Motor neuron (in vitro differentiated cells): ENCODE measurements around the gene NUDT8. TPM values are rescaled to one million over a fixed set of nuclear protein-coding genes. Genes with fewer than 3 reads are reported as not detected.
A peak's percentile ranks its signal among the peaks of the same experiment; 100 is the strongest.

ENCODE experiments used
- ATAC-seq, 8 experiments: fragments of 200-7000 bp; cut with Tn5 transposase; replicated peaks in 6 of 8; 2 replicates each; pipeline ENCODE4 v1.8.0; 2021; ENCODE audit warnings: mild to moderate bottlenecking in 8 of 8, moderate library complexity in 8 of 8
- H3K27ac ChIP-seq, 2 donors: fragments of 250-450 bp; sonication (Bioruptor Pico); 2 replicates each; pipeline ENCODE4 v1.9.0; 2021; ENCODE audit warnings: antibody characterized with exemption in 2 of 2, mild to moderate bottlenecking in 2 of 2, moderate library complexity in 1 of 2
- H3K4me1 ChIP-seq, 2 donors: fragments of 250-450 bp; sonication (Bioruptor Pico); replicated peaks in 1 of 2; 2 replicates each; pipeline ENCODE4 v1.6.1; 2021; ENCODE audit warnings: antibody characterized with exemption in 2 of 2, mild to moderate bottlenecking in 2 of 2, moderate library complexity in 1 of 2
- H3K4me3 ChIP-seq, 5 donors: fragments of 250-450 bp; sonication (Bioruptor Pico); 2 replicates each; pipeline ENCODE4 v1.9.0; 2021; ENCODE audit warnings: antibody characterized with exemption in 5 of 5, mild to moderate bottlenecking in 5 of 5, moderate library complexity in 4 of 5
- WGBS, 10 experiments: fragments of 450-650 bp; shearing (Covaris generic); methylation state at CpG; one replicate each; pipeline ENCODE4 v1.0.0; 2022; 5-methylcytosine and 5-hydroxymethylcytosine counted together
- in situ Hi-C, 9 experiments: fragments of 400-800 bp; cut with MboI; loops; one replicate each; pipeline ENCODE4 v1.15.0; 2021; ENCODE audit warnings: low sequenced_read_pairs in 9 of 9, low pct_unique_long_range_greater_than_20kb in 2 of 9; ENCODE audit not compliant: unreplicated experiment in 9 of 9
- total RNA-seq, 8 experiments: library from RNA; unstranded; fragments of 300-600 nt; gene quantifications; 2 replicates each; pipeline versions ENCODE4 v1.2.3 to v1.2.4, GENCODE V29; 2022

The NUDT8 gene
- total RNA-seq, result 10 to 100 TPM in 1 of 8 experiments, 1 to 10 TPM in 7; 3.3 to 13.3 (median 5.1) TPM

- Histone ChIP-seq H3K4me3 (peak within 1 kb of the TSS; percentile 51 to 80 (median 59)), H3K27ac (peak within 1 kb of the TSS; percentile 81 to 87), H3K4me1 (peaks cover 14 to 22% of the 10 kb centered on the region in 2 donors)
- WGBS, 10 experiments, result no CpG with 5 or more reads among the region's 102 CpGs
- in situ Hi-C loops, result loop anchor here in 1 of 9 experiments (25.0 kb wide), 1 partner anchor 158 kb away; no protein-coding TSS in a partner anchor
- peak; percentile 61 to 75 (median 71) for ATAC-seq
These were observed at the start of gene NUDT8 for GRCh38 chr11:67629386-67630227. NUDT8 (minus strand) TSS chr11:67629937; CDS start chr11:67629911, 26 bp downstream.

- ATAC-seq, result peak in 1 of 8 experiments; percentile 28
- Histone ChIP-seq H3K4me1 (no peaks in the 10 kb centered on the region), H3K4me3 (no peak overlapping the region), H3K27ac (no peak overlapping the region)
- WGBS, 10 experiments, result 40 to 96% (median 68%) methylated on average over 1 to 9 of the region's 12 CpGs; no CpG with 5 or more reads in 3 of the 10 experiments
- in situ Hi-C loops, result loop anchor here in 1 of 9 experiments (25.0 kb wide), 1 partner anchor 112 kb away; no protein-coding TSS in a partner anchor
These were observed 45.5 kb upstream of the NUDT8 start for GRCh38 chr11:67675058-67675747.

- in situ Hi-C loops, result no loop called here
- ATAC-seq, result peak in 3 of 8 experiments; percentile 46 to 89 (median 50)
- WGBS, 10 experiments, result 0 to 90% methylated on average over 1 to 2 of the region's 8 CpGs; no CpG with 5 or more reads in 8 of the 10 experiments
These were observed 44.7 kb upstream of the NUDT8 start, which contains the start of gene ALDH3B2 for GRCh38 chr11:67674442-67674871. ALDH3B2 (minus strand) TSS chr11:67674623; CDS start chr11:67666935, 7,688 bp downstream.

DNA sequence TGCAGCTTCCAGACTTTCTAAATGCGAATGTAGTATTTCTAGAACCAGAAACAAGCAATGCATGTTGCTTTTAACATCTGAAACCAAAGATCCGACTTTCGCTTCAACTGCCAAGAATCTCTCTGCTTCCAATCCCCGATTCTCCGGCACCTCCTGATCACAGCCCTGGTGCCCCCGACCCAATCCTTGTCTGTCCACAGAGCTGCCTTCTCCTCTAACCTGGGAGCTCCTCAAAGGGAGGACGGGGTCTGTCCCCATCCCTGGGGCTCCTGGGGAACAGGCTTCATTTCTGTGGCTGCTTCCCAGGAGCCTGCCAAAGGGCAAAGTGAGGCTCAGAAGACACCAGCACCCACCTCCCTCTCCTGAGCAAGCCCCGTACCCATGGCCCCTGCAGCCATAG is 44.2 kb upstream of the NUDT8 start:
- no peak overlapping the region for H3K4me3 ChIP-seq
- ATAC-seq, result no peak
- H3K27ac ChIP-seq, result no peak overlapping the region
- H3K4me1 ChIP-seq, result no peaks in the 10 kb centered on the region
- WGBS, 10 experiments, result 0 to 100% (median 60%) methylated on average over 1 to 7 of the region's 8 CpGs; no CpG with 5 or more reads in 3 of the 10 experiments
- in situ Hi-C loops, result no loop called here

More at GRCh38 chr11:67674442-67674871, 44.7 kb upstream of the NUDT8 start, which contains the start of gene ALDH3B2:
- no peak within 1 kb of the TSS for H3K4me3 ChIP-seq
- H3K4me1 ChIP-seq, result no peaks in the 10 kb centered on the region
- no peak within 1 kb of the TSS for H3K27ac ChIP-seq

DNA sequence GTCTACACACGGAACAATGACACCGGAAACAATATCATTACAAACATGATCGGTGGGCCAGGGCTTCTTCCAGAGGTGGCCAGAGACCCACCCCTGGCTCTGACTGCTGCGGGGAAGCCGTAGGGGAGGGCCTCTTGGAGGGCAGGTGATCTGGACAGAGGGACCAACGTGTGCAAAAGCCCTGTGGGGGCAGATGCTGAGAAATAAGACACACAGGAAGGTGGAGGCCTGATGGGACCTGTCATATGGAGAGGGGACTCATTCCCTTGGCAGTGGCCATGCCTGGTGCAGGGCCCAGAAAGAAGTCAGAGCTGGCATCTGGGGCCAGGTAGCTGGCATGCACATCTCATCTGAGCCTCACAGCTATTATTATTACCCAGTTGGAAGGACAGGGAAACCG is 43.6 kb upstream of the NUDT8 start:
- 69 to 90% (median 80%) methylated on average over 2 to 3 of the region's 7 CpGs; no CpG with 5 or more reads in 7 of the 10 experiments for WGBS, 10 experiments
- no peaks in the 10 kb centered on the region for H3K4me1 ChIP-seq
- no peak for ATAC-seq
- no peak overlapping the region for H3K27ac ChIP-seq
- in situ Hi-C loops, result no loop called here
- H3K4me3 ChIP-seq, result no peak overlapping the region

DNA sequence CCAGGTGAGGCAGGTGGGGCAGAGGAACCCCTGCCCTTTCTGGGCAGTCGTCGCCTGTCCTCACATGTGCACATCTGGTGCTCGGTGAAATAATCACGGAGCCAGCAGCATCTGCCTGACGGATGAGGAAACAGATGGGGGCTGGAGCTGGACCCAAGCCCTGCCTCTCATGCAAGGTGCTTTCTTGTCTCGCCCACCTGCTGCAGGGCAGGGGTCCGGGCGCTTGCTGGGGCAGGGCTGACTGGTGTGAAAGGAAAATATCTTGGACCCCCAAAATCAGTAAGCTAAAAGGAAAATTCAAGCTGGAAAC is 41.4 kb upstream of the NUDT8 start:
- 80 to 86% methylated on average over 1 to 5 of the region's 8 CpGs; no CpG with 5 or more reads in 8 of the 10 experiments for WGBS, 10 experiments
- H3K27ac ChIP-seq, result no peak overlapping the region
- H3K4me1 ChIP-seq, result no peaks in the 10 kb centered on the region
- no peak for ATAC-seq
- in situ Hi-C loops, result no loop called here
- H3K4me3 ChIP-seq, result no peak overlapping the region

- in situ Hi-C loops, result no loop called here
- H3K4me3 ChIP-seq, result no peak overlapping the region
- ATAC-seq, result peak in 2 of 8 experiments; percentile 25 to 34
- no peaks in the 10 kb centered on the region for H3K4me1 ChIP-seq
- no peak overlapping the region for H3K27ac ChIP-seq
- WGBS, 10 experiments, result 83 to 100% (median 91%) methylated on average over 1 to 12 of the region's 23 CpGs; no CpG with 5 or more reads in 7 of the 10 experiments
These were observed 40.8 kb upstream of the NUDT8 start for GRCh38 chr11:67670316-67671210.

GRCh38 chr11:67668192-67668551 is 38.4 kb upstream of the NUDT8 start:
- H3K4me1 ChIP-seq, result no peaks in the 10 kb centered on the region
- H3K4me3 ChIP-seq, result no peak overlapping the region
- 60 to 100% methylated on average over 1 of the region's 5 CpGs; no CpG with 5 or more reads in 8 of the 10 experiments for WGBS, 10 experiments

DNA sequence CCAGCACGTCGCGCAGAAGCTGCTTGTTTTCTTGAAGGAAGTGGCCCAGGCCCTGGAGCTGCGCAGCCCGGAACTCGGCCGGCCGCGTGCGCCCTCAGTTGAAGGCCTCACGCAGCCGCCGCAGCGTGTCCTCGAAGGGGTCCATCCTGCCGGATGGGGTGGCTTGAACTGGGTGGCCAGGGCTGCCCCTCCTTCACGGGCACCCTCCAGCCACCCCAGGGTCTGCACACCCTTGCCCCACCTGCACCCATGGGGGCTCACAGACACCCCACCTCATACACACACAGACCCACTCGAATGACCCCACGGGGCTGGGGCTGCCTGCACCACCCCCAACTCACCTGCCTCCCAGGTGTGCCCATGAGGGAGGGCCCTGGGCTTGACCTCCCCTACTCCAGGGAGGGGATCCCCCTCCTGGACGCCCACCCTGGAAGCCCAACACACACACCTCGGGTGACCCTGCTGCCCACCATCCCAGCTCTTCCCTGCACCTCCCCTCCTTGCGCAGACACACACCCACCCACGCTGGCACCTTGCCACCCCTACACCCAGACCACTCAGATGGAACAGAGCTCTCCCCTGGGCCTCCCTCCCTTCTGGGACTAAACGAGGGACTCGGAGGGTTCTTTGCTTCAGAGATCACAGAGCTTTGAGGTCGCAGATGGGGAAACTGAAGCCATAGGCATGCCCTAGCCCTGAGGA is 37.9 kb upstream of the NUDT8 start:
- ATAC-seq, result peak in 2 of 8 experiments; percentile 16 to 26
- Histone ChIP-seq H3K27ac (no peak overlapping the region), H3K4me1 (no peaks in the 10 kb centered on the region), H3K4me3 (no peak overlapping the region)
- WGBS, 10 experiments, result 73 to 100% (median 90%) methylated on average over 1 to 7 of the region's 26 CpGs; no CpG with 5 or more reads in 6 of the 10 experiments
- in situ Hi-C loops, result no loop called here

More at GRCh38 chr11:67668192-67668551, 38.4 kb upstream of the NUDT8 start:
- ATAC-seq, result no peak
- in situ Hi-C loops, result no loop called here
- H3K27ac ChIP-seq, result no peak overlapping the region

DNA sequence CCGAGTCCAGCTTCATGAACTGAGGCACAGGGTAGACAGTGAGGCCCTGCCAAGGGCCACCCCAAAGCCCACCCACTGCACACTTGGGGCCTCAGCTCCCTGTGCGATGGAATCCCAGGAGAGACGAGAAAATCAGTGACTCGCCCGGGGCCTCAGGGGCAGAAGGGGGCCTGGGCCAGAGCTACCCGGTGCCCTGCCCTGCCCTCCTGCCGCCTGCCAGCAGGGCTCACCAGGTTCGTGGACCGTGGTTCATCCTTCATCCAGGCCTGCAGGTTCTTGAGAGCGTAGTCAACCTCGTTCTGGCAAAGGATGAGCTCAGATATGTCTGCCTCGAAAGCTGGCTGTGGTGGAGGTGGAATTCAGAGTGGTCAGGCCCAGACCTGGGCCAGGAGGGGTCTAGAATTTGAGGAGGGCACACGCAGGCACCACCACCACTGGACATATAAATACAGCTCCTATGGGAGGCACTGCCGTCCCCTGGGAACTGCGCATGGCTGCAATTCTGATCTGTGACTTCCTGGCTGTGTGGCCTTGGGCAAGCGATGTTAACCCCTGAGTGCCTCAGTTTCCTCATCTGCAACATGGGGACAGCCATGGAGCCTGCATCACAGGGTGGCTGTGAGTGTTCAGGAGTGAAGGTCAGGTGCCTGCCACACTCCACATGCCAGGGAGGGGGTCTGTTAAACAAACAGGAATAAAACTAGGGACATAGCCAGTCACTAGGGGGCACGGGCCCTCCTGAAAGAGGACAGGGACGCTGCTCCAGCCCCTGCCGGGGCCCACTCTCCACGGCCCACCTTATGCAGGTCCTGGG is 37.1 kb upstream of the NUDT8 start:
- ATAC-seq, result no peak
- in situ Hi-C loops, result no loop called here
- 0 to 100% (median 54%) methylated on average over 1 to 2 of the region's 20 CpGs; no CpG with 5 or more reads in 4 of the 10 experiments for WGBS, 10 experiments
- Histone ChIP-seq H3K27ac (no peak overlapping the region), H3K4me1 (no peaks in the 10 kb centered on the region), H3K4me3 (no peak overlapping the region)

- Histone ChIP-seq H3K27ac (no peak overlapping the region), H3K4me3 (no peak overlapping the region), H3K4me1 (no peaks in the 10 kb centered on the region)
- no peak for ATAC-seq
- no CpG with 5 or more reads among the region's 11 CpGs for WGBS, 10 experiments
- in situ Hi-C loops, result no loop called here
These were observed 36.5 kb upstream of the NUDT8 start for GRCh38 chr11:67666303-67666645.
